GM18870 (cell line): ENCODE results near the gene HNF1B.
"Not testable (repeated sequence)": the region's sequence is repeated elsewhere in the genome, so short reads cannot be mapped to it uniquely, and the experiment has no call there.

Experiments used
- ATAC-seq: cut with Tn5 transposase; IDR thresholded peaks from one replicate; pipeline ENCODE4 v1.9.1; 2021; ENCODE audit warnings: moderate library complexity; ENCODE audit not compliant: unreplicated experiment

The HNF1B gene

GRCh38 chr17:37708008-37708615, 36.7 kb downstream of the HNF1B start:
- ATAC-seq, result no peak

GRCh38 chr17:37706446-37706845, 38.4 kb downstream of the HNF1B start:
- ATAC-seq, result no peak

GRCh38 chr17:37702598-37702997, 42.3 kb downstream of the HNF1B start:
- no peak for ATAC-seq

- ATAC-seq, result no peak
Measured at GRCh38 chr17:37701496-37701898, 43.4 kb downstream of the HNF1B start.

GRCh38 chr17:37700881-37701280, 44.0 kb downstream of the HNF1B start:
- ATAC-seq, result no peak

- no peak for ATAC-seq
Measured at GRCh38 chr17:37699285-37699973, 45.4 kb downstream of the HNF1B start.

- ATAC-seq, result no peak
Measured at GRCh38 chr17:37698911-37699255, 46.0 kb downstream of the HNF1B start.

- ATAC-seq, result no peak
Measured at GRCh38 chr17:37698132-37698910, 46.5 kb downstream of the HNF1B start.

- ATAC-seq, result no peak
Measured at GRCh38 chr17:37697381-37697780, 47.5 kb downstream of the HNF1B start.

- no peak for ATAC-seq
Measured at GRCh38 chr17:37696366-37696765, 48.5 kb downstream of the HNF1B start.

- no peak for ATAC-seq
Measured at GRCh38 chr17:37695726-37696125, 49.1 kb downstream of the HNF1B start.

GRCh38 chr17:37694734-37695133, 50.1 kb downstream of the HNF1B start:
- no peak for ATAC-seq

GRCh38 chr17:37693328-37693727, 51.5 kb downstream of the HNF1B start:
- ATAC-seq, result no peak

GRCh38 chr17:37691807-37692206, 53.1 kb downstream of the HNF1B start:
- no peak for ATAC-seq

GRCh38 chr17:37689317-37689716, 55.5 kb downstream of the HNF1B start:
- no peak for ATAC-seq

- ATAC-seq, result no peak
Measured at GRCh38 chr17:37683454-37683984, 61.3 kb downstream of the HNF1B start.

- ATAC-seq, result no peak
Measured at GRCh38 chr17:37682007-37682406, 62.9 kb downstream of the HNF1B start.

GRCh38 chr17:37679995-37680394, 64.9 kb downstream of the HNF1B start:
- not testable (repeated sequence) for ATAC-seq

- ATAC-seq, result no peak
Measured at GRCh38 chr17:37678036-37678435, 66.8 kb downstream of the HNF1B start.

GRCh38 chr17:37677021-37677420, 67.8 kb downstream of the HNF1B start:
- ATAC-seq, result no peak

- ATAC-seq, result no peak
Measured at GRCh38 chr17:37676115-37676925, 68.5 kb downstream of the HNF1B start.
